HG03432 (cell line): Measurements from ENCODE around the gene LTBP1.
"Not testable (repeated sequence)": the region's sequence is repeated elsewhere in the genome, so short reads cannot be mapped to it uniquely, and the experiment has no call there.

Experiments used
- ATAC-seq: cut with Tn5 transposase; IDR thresholded peaks from one replicate; pipeline ENCODE4 v1.9.1; 2021; ENCODE audit warnings: mild to moderate bottlenecking, moderate library complexity; ENCODE audit not compliant: unreplicated experiment

Gene LTBP1

DNA sequence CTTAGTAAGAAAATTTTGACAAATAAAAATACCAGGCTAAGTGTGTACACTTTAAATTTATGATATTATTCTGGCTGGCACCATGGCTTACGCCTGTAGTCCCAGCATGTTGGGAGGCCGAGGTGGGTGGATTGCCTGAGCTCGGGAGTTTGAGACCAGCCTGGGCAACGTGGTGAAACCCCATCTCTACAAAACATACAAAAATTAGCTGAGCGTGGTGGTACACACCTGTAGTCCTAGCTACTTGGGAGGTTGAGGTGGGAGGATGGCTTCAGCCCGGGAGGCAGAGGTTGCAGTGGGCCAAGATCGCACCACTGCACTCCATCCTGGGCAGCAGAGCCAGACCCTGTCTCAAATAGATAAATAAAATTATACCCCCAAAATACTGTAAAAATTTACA is 421.8 kb downstream of the LTBP1 start:
- ATAC-seq = not testable (repeated sequence)

DNA sequence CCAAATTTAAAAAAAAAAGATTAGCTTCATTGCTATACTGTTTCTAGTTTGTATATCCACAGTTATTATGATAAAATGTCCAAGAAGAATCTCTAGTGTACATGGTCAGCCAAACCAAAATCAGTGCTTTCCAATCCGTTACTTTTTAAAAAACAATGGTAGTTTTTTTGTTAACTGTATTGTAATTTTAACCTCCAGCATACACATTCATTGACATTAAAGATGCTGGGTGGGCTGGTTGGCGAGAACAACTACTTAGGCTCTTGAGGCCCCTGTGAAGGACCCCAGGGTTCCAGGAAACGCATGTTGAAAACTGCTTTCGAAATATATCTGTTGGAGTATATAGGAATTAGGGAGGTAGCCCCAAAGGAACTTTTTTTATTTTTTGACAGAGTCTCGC is 422.4 kb downstream of the LTBP1 start:
- no peak for ATAC-seq

DNA sequence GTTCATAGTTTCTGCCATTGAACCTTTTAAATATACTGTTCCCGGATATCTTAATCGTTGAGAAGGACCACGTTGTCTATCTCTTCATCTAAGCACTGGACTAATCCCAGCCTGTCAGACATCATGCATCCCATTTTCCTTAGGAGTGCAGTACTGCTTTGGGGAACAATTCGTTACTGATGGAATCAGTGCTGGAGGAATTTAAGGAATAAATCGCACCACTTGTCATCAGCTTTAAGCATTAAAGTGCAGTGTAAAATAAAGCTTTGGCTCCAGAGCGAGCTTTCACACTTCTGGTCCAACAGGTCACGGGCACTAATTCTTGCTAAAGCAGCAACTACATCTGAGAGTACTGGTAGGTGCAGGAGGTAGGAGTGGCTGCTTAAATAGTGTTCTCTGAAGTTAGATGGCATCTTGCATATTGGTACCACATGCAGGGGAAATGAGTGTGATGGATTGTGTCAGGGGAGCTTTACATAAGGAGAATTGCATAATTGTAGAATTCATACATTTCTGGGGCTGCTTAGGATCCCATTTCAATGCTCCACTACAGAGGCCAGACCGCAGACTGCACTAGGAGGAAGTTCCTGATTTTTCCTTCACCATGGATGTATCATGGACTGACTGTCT is 424.0 kb downstream of the LTBP1 start:
- no peak for ATAC-seq

DNA sequence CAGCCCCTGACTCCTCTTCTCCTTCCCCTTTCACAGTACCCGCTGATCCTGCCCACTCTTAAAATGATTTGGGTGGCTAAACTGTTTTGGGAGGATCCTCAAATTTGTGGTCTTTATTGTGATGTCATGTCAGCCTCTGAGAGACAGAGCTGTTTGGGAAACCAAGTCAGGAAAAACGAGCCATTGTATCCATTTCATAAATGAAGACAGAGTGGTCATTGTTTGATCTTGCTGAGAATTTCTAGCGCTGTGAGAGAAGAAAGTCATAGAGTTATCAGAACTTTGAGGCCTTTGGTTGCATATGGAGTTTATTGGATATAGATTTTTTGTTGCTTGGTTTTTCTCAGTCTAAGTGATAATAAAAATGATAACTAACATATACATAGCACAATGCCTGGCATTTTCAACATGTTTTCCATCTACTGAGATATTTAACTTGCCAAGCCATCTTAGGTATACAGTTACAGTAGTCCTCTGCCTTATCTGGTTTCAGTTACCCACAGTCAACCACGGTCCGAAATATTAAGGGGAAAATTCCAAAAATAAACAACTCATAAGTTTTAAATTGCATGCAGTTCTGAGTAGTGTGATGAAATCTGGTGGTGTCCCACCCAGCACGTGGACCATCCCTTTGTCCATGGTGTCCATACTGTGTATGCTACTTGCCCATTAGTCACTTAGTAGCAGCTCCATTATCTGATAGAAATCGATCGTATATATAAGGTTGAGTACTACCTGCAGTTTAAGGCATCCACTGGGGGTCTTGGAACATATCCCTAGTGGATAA is 424.7 kb downstream of the LTBP1 start:
- ATAC-seq = no peak

DNA sequence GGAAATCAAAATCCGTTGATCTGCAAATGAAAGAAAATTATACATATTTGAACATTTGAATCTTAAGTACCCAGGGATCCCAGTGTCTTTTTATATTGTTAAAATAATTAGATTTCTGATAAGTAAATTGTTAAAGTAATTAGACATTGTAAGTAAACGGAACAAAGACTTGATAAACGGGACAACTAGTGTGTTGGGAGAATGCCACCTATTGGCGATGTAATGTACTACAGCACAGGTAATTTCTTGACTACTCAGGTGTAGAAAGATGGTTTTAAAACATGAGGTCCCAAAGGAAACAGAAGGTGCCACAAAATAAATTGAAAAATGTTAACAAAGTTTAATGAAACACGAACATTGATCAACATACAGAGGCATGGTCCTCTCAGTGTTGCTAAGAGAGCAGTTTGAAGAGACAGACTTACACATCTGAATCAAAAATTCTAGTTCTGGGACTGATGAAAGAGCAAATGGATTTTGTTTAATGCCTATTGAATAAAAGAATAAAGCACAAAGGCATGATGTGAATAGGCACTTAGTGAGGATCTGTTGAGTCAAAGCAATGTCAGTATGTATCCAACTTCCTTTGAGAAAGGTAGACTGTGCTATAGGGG is 426.3 kb downstream of the LTBP1 start:
- no peak for ATAC-seq

DNA sequence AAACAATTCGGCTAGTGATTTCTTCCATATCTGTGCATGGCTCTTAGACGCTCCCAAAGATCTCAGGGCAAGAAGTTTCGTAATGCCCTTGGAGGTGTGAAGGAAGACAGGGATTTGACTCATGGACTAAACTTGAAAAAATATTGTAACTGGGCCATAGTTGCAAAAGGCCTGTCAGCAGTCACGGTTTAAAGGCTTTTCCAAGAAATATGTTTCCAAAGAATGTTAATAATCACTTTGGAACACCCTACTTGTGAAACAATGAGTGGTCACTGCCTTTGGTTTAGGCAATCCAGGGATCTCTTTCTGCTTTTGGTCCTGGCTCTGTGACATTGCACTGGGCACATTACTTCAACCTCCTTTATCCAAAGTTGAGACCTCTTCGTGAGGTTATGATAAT is 427.2 kb downstream of the LTBP1 start:
- no peak for ATAC-seq

DNA sequence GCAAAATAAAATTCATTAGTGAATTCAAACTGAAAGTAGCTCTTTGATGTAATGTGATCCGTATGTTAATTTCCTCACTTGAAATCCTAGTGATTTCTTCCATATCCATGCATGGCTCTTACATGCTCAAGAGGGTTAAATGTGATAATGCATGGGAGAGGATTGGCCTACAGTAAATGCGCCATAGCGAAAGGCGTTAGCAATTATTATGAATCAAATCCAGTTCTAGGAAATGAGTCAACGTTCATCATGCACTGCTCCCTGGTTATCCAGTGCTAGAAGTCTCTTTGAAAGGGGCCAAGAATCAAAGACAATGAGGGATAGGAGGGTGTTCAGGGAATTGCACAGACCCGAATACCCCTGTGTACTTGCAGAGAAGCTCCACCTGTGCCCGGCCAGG is 428.3 kb downstream of the LTBP1 start:
- ATAC-seq = no peak

DNA sequence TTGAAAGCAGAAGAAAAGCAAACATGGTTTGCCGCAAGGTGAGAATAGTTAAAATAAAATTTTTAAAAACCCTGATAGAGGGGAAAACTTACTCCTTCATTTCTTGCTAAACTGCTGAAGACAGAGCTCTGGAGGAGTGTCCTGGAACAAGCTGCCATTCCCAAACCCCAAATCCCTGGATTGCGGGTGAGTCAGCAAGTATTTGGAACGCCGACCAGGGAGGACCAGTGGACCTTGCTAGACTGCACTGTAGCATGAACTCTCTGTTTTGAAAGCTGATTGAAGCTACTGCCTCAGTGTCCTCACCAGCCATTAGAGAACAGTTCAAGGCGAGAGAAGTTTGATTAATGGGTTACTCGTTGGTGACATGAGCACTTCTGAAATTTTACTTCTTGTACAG is 430.3 kb downstream of the LTBP1 start:
- no peak for ATAC-seq

DNA sequence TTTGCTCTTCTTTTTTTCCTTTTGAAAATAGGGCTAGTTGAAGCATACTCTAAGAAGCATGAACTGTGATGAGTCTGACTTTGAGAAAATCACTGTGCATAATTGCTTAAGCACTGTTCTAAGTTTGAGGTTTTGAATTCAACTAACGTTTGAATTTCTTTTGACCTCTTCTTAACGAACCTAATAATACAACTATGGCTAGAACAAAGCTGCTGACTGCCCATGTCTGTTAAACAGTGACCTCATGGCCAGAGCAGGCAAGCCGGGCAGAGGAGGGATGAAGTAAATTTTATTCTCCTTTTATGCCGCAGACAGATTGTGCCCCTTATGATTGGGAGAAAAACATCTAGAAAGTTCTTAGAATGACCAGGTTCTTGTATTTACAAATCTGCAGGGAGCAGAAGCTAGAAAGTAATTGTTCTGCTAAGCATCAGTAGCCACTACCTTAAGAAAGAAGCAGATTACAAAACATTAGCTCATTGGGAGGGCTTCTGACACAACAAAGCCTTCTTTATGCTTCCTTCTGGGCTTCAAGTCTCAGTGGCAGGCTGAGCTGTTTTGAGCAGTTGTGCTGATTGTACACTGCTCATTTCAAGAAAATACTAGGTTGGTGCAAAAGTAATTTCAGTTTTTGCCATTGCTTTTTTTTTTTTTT is 431.9 kb downstream of the LTBP1 start:
- ATAC-seq = no peak

DNA sequence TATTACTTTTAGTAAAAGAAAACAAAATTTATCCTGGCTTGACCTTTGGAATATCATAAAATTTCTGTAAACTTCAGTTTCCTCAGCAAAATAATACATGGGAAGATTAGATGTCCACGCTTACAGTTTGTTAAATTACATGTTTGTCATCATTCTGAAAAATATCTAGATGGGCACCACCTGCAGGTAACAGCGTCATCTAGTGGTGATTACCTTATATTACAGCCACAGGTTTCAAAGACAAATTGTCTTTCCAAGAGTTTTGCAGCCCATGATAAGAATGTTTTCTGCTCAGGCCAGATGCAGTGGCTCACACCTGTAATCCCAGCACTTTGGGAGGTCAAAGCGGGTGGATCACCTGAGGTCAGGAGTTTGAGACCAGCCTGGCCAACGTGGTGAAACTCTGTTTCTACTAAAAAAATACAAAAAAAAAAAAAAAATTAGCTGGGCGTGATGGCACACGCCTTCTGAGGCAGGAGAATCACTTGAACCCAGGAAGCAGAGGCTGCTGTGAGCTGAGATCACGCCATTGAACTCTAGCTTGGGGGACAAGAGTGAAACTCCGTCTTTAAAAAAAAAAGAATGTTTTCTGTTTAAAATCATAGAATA is 433.4 kb downstream of the LTBP1 start:
- no peak for ATAC-seq

DNA sequence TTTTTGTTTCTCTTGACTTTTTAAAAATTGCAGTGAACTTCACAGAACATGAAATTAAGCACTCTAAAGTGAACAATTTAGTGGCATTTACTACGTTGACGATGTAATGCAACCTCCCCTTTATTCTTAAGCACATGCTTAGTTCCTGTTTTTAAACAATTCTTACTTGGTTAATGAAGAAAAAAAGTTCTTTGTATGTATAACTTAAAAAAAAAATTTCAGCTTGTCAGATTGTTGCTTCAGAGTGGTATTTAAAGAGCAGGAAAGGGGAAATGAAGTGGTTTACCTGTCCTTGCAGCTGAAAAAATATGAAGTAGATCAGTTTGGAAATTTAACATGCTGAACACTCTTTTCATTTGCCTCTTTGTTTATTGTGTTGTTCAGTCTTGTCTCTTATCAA is 434.0 kb downstream of the LTBP1 start:
- no peak for ATAC-seq

DNA sequence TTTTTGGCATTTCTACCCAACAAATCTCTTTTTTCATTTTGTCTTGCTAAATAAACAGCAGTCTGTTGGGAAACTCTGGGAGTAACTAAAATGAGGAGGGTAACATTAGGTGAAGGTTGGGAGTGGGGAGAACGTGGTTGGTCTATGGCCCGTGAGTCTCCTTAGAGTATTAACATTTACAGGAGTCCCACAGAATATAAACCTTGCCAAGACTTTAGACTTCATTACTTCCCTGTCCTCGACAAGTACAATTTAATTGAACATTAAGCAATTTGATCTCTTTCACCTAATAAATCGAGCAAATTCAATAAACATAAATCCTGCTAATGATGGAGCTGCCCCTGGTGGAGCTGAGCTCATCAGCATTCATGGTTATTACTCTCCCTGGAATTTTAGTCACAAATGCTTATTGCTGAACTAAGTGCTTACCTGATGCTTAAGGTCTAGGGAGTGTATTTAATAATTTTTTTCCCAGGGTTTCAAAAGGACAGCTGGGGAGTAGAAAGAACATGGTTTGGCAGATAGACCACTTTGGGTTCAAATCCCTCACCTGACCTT is 434.6 kb downstream of the LTBP1 start:
- no peak for ATAC-seq

DNA sequence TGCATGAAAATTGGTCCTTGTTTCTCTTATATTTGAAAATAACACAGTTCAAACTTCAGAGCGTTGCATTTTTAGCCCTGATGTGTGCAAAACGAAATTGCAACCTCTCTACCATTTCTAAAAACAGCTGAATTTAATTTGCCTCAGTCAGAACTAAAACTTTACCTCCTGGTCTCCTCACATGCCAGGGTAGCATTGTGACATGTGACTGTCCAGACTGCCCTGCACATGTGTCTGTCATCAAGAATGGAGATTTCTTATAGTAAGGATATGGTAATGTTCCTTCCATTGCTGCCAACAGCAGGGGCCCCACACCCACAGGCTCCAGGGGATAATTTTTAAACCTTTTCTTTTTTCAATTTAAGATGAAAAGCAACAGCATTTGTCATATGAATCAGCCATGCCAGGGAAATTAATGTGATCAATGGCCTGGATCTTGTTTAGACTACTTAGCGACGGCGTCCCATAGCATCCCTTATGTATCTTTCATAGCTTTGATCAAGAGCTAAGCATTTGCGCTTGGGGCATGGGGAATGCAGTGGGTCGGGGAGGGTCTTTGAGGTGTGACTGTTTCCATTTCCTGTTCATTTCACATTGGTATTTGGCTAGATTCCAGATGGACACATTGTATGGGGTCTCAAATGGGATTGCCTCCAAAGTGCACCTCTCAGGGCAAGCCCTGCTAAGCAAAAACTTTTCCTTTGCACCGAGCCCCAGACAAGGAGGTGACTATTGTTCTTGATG is 437.3 kb downstream of the LTBP1 start:
- no peak for ATAC-seq

DNA sequence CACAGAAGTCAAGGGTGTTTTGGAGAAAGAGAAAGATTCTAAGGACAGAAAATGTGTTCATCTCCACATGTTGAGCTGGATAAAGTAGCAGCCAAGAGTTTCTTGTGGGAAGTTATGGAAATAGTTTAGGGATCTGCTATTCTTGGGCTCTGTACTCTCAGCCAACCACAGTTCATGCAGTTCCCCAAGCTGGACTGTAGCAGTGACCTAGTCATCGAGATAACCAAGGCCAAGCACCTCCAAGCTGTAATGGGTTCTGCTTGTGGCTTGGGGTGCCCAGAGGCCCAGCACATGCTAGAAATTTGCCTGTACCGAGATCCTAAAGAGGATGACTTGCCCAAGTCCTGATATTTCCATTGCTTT is 437.8 kb downstream of the LTBP1 start:
- ATAC-seq = no peak

DNA sequence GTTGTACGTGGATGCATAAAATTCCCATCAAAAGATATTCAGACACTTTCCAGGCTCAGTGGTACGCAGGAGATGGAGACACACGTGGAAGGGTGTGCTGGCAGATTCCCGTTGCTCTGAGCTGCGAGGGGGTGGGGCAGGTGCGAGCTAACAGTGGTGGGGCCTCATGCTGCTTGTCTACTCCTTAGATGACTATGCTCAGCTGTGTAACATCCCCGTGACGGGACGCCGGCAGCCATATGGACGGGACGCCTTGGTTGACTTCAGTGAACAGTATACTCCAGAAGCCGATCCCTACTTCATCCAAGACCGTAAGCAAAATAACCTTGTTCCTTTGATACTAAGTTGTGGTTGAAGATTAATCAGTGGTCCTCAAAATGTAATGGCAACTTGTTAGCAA is 442.2 kb downstream of the LTBP1 start:
- ATAC-seq = no peak

DNA sequence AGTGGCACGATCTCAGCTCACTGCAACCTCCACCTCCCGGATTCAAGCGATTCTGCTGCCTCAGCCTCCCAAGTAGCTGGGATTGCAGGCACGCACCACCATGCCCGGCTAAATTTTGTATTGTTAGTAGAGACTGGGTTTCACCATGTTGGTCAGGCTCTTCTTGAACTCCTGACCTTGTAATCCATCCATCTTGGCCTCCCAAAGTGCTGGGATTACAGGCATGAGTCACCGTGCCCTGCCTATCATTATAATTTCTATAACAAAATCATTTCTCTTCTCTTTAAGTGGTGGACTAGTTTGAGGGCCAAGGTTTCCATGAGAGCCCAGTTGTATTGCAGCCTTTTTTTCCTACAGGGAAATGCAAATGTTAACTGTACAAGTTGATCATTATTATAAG is 442.9 kb downstream of the LTBP1 start:
- ATAC-seq = not testable (repeated sequence)

DNA sequence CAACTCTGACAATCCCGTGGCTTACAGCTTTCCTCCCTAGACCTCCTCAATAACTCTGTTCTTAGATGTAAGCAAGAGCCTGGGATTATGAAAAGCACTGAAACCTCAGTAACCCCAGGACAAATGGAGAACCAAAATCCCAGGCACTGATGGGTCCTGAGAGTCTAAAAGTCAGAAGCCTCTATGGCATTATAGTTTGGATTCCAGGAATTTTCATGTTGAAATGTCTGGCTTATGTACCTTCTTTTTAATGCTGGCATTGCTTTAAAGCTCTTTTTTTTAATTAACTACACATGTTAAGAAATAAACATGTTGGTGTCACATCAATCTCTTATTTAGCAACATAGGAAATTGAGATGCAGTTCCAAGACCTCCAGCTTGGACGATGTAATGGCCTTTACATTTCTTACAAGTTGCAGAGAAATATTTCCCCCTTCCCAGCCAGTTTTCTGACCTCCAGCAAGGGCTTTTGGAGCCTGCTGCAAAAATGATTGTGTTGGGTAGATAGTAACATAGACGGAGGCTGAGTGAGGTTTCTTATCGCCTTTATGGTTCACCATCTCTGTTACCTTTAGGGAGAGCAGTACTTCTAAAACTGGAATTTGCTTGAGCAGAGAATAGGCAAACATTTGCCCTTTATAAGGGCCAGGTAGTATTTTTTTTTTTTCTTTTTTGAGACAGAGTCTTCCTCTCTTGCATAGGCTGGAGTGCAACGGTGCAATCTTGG is 444.9 kb downstream of the LTBP1 start:
- no peak for ATAC-seq

DNA sequence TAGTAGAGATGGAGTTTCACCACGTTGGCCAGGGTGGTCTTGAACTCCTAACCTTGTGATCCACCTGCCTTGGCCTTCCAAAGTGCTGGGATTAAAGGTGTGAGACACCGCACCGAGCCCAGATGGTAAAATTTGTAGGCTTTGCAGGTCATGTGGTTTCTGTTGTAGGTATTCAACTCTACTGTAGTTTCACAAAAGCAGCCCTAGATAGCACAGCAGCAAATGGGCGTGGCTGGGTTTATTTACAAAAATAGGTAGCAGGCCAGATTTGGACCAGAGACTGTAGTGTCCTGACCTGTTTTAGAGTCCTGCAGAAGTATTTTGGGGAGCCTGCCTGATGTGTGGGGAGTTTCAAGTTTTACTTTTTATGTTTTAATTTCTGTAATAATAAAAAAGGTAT is 445.6 kb downstream of the LTBP1 start:
- no peak for ATAC-seq

DNA sequence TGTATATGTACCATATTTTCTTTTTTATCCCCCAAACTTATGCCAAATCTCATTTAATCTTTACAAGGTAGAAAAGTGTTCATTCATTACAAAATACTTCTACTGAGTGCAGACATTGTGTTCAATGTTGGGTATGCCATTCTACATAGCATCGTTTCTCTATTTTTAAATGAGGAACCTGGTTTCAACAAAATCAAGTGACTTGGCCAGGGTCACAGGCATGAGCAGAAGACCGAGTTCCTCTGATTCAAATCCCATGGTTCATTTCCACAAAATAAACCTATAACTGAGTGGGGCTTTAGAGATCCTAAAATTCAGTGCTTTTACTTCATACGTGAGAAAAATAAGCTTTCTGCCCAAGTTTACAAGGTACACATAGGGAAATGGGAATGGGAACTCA is 448.3 kb downstream of the LTBP1 start:
- no peak for ATAC-seq
